ENCODE results near the gene TMEM234. TPM values are rescaled to one million over a fixed set of nuclear protein-coding genes. Genes with fewer than 3 reads are reported as not detected.

Gene TMEM234
- total and polyA plus RNA-seq, 2 of the 8 experiments (the other 6 are each of a cell fraction or from before 2014, with no cell fraction given), result 8.7 to 8.9 TPM

GRCh38 chr1:32197837-32198236 is 24.3 kb downstream of the TMEM234 start:
- Histone ChIP-seq H3K4me3 (ENCODE audit: extremely low read depth in 1 of 4, insufficient read depth in 2 of 4, low read depth in 3 of 4, low read length in 4 of 4) (no peak overlapping the region), H3K56ac (replicated peaks; ENCODE audit: insufficient read length, low read depth, low read length) (no peak overlapping the region), H3K14ac (ENCODE audit: insufficient read length) (no peak overlapping the region), H3K27ac (ENCODE audit: low read depth, low read length) (no peak overlapping the region), H2AFZ (ENCODE audit: low read length) (no peak overlapping the region), H4K5ac (ENCODE audit: insufficient read length, low read depth, low read length) (no peak overlapping the region), H4K20me1 (replicated peaks in 1 of 2; ENCODE audit: control insufficient read depth in 1 of 2, insufficient read depth in 2 of 2, low read length in 2 of 2) (peaks cover 6 to 8% of the 10 kb centered on the region in 2 experiments), H3K9ac (replicated peaks in 1 of 4; ENCODE audit: extremely low read depth in 1 of 4, low read depth in 3 of 4, low read length in 3 of 4) (no peak overlapping the region), H3K4ac (replicated peaks; ENCODE audit: insufficient read length, low read depth, low read length) (no peak overlapping the region), H4K91ac (replicated peaks; ENCODE audit: insufficient read length, low read length) (no peak overlapping the region), H2BK12ac (ENCODE audit: low read depth, low read length) (no peak overlapping the region), H3K4me1 (replicated peaks in 1 of 4; ENCODE audit: control insufficient read depth in 3 of 4, insufficient read depth in 4 of 4, low read length in 3 of 4) (peaks cover 13 to 28% (median 18%) of the 10 kb centered on the region in 4 experiments), H3K27me3 (replicated peaks in 1 of 4; ENCODE audit: control insufficient read depth in 3 of 4, extremely low read depth in 1 of 4, insufficient read depth in 3 of 4, low read length in 3 of 4) (no peaks in the 10 kb centered on the region; a peak in 1 of 7 replicates), H2BK15ac (ENCODE audit: low read length) (no peak overlapping the region), H2BK5ac (ENCODE audit: low read depth, low read length) (no peak overlapping the region), H3K79me1 (ENCODE audit: low read depth, low read length) (0 out of 2 replicates have a peak, but pooled peaks cover 3% of the 10 kb centered on the region), H3K79me2 (ENCODE audit: control insufficient read depth in 1 of 2, insufficient read depth in 2 of 2, low read length in 2 of 2) (no peaks in the 10 kb centered on the region), H2AK5ac (ENCODE audit: low read depth, low read length) (no peak overlapping the region), H3K23ac (ENCODE audit: insufficient read length) (no peak overlapping the region), H3K9me3 (ENCODE audit: insufficient read depth in 2 of 2, low read depth in 1 of 2, low read length in 1 of 2) (no peaks in the 10 kb centered on the region), H3K4me2 (ENCODE audit: insufficient read depth in 1 of 2, low read depth in 2 of 2, low read length in 2 of 2) (no peak overlapping the region), H4K8ac (ENCODE audit: extremely low read depth, insufficient read depth, low read length) (no peak overlapping the region), H3K36me3 (ENCODE audit: control insufficient read depth in 2 of 4, insufficient read depth in 4 of 4, low read length in 3 of 4) (peaks cover 28 to 49% (median 39%) of the 10 kb centered on the region in 4 experiments; a peak in 7 of 8 replicates), H2BK20ac (ENCODE audit: low read length) (no peak overlapping the region), H2BK120ac (replicated peaks; ENCODE audit: low read depth, low read length) (no peak overlapping the region), H3K18ac (ENCODE audit: extremely low read depth, low read length) (no peak overlapping the region), H3K23me2 (ENCODE audit: low read depth, low read length) (peaks cover 9% of the 10 kb centered on the region; the same call in 1 of the 2 replicates)
- FAIRE-seq (no peak), DNase-seq (ENCODE audit: low read depth in 1 of 2, low spot score in 2 of 2) (no peak)
- TF ChIP-seq RNF2 (IDR thresholded peaks at IDR 0.05; ENCODE audit: borderline replicate concordance, low read depth, low read length, missing control alignments, poor library complexity, severe bottlenecking) (no peak), KDM5A (IDR thresholded peaks at IDR 0.05; ENCODE audit: low read length) (no peak), CBX8 (IDR thresholded peaks at IDR 0.05; ENCODE audit: borderline replicate concordance, low read depth, low read length) (no peak), MAX (IDR thresholded peaks at IDR 0.05) (no peak), EZH2 (IDR thresholded peaks at IDR 0.05; ENCODE audit: low read depth, low read length, severe bottlenecking) (no peak)
- POLR2A ChIA-PET (ENCODE audit: partially characterized antibody), result interaction anchor here (0.7 to 21.3 kb wide), 14 partner anchors 11 to 143 kb away, joined by 3 to 332 read pairs (median 6); partner anchors contain the start of genes DCDC2B, IQCC, TMEM39B and TXLNA
- CTCF ChIA-PET (ENCODE audit: partially characterized antibody), result interaction anchor here (1.8 to 2.4 kb wide), 3 partner anchors 18 to 50 kb away, joined by 7 to 16 read pairs (median 8); no protein-coding TSS in a partner anchor
- 94% methylated on average over 6 of the region's 6 CpGs; no CpG with 5 or more reads in 1 of the 2 experiments for WGBS, 2 experiments (ENCODE audit: extremely low coverage in 1 of 2, insufficient coverage in 1 of 2, insufficient read length in 1 of 2, insufficient replicate concordance in 2 of 2, low coverage in 1 of 2, low lambda C conversion rate in 2 of 2, missing lambda C conversion rate in 1 of 2)

Data from H1 (cell line).